IgD-negative memory B cell (primary cell): ENCODE data around the gene PRR16. TPM values are rescaled to one million over a fixed set of nuclear protein-coding genes. Genes with fewer than 3 reads are reported as not detected.

Experiments
- H3K27ac Mint-ChIP-seq, 3 donors: one replicate each; pipeline ENCODE4 v1.8.0; 2020 to 2022; ENCODE audit warnings: mild to moderate bottlenecking in 3 of 3, mixed read lengths in 3 of 3, moderate library complexity in 1 of 3
- H3K27me3 Mint-ChIP-seq: one replicate; pipeline ENCODE4 v1.8.0; 2021; ENCODE audit warnings: mixed read lengths
- H3K36me3 Mint-ChIP-seq: one replicate; pipeline ENCODE4 v1.8.0; 2020; ENCODE audit warnings: mild to moderate bottlenecking, mixed read lengths
- H3K4me1 Mint-ChIP-seq, 3 donors: one replicate each; pipeline ENCODE4 v1.8.0; 2020 to 2022; ENCODE audit warnings: mixed read lengths in 3 of 3, mild to moderate bottlenecking in 1 of 3
- H3K4me3 Mint-ChIP-seq, 4 donors: one replicate each; pipeline ENCODE4 v1.8.0; 2020 to 2022; ENCODE audit warnings: mild to moderate bottlenecking in 4 of 4, mixed read lengths in 4 of 4, moderate library complexity in 3 of 4
- H3K9me3 Mint-ChIP-seq, 3 donors: one replicate each; pipeline ENCODE4 v1.8.0; 2020 to 2021; ENCODE audit warnings: mixed read lengths in 3 of 3, mild to moderate bottlenecking in 1 of 3
- polyA plus RNA-seq: library from polyadenylated mRNA; unstranded; fragments of 300-500 nt; fragmentation: Illumina TruSeq; gene quantifications from one replicate; pipeline ENCODE4 v1.2.3, GENCODE V29; 2021

Gene PRR16
- polyA plus RNA-seq, 1 donor from 2014 or later, result not detected

- Mint-ChIP-seq H3K36me3 (no peaks in the 10 kb centered on the region), H3K27ac (no peak overlapping the region), H3K4me1 (no peaks in the 10 kb centered on the region), H3K4me3 (no peak overlapping the region), H3K9me3 (peaks cover 0 to 2% (median 0%) of the 10 kb centered on the region in 3 donors), H3K27me3 (no peaks in the 10 kb centered on the region)
Observed at GRCh38 chr5:120517607-120518252, 53.6 kb downstream of the PRR16 start.

GRCh38 chr5:120518581-120518980, 54.5 kb downstream of the PRR16 start:
- H3K9me3 Mint-ChIP-seq, result peaks cover 0 to 2% (median 0%) of the 10 kb centered on the region in 3 donors
- no peaks in the 10 kb centered on the region for H3K4me1 Mint-ChIP-seq
- H3K4me3 Mint-ChIP-seq, result no peak overlapping the region
- no peaks in the 10 kb centered on the region for H3K27me3 Mint-ChIP-seq
- no peaks in the 10 kb centered on the region for H3K36me3 Mint-ChIP-seq
- H3K27ac Mint-ChIP-seq, result no peak overlapping the region

- no peaks in the 10 kb centered on the region for H3K36me3 Mint-ChIP-seq
- H3K27ac Mint-ChIP-seq, result no peak overlapping the region
- H3K27me3 Mint-ChIP-seq, result no peaks in the 10 kb centered on the region
- H3K4me3 Mint-ChIP-seq, result no peak overlapping the region
- no peaks in the 10 kb centered on the region for H3K4me1 Mint-ChIP-seq
- H3K9me3 Mint-ChIP-seq, result no peaks in the 10 kb centered on the region
Observed at GRCh38 chr5:120527251-120527650, 63.2 kb downstream of the PRR16 start.

- H3K27ac Mint-ChIP-seq, result no peak overlapping the region
- H3K27me3 Mint-ChIP-seq, result no peaks in the 10 kb centered on the region
- no peaks in the 10 kb centered on the region for H3K4me1 Mint-ChIP-seq
- no peaks in the 10 kb centered on the region for H3K36me3 Mint-ChIP-seq
- H3K4me3 Mint-ChIP-seq, result no peak overlapping the region
- no peaks in the 10 kb centered on the region for H3K9me3 Mint-ChIP-seq
Observed at GRCh38 chr5:120528609-120529008, 64.5 kb downstream of the PRR16 start.

GRCh38 chr5:120529386-120529785, 65.3 kb downstream of the PRR16 start:
- Mint-ChIP-seq H3K27me3 (no peaks in the 10 kb centered on the region), H3K36me3 (no peaks in the 10 kb centered on the region), H3K4me1 (no peaks in the 10 kb centered on the region), H3K9me3 (no peaks in the 10 kb centered on the region), H3K4me3 (no peak overlapping the region), H3K27ac (no peak overlapping the region)

- H3K27me3 Mint-ChIP-seq, result no peaks in the 10 kb centered on the region
- no peaks in the 10 kb centered on the region for H3K4me1 Mint-ChIP-seq
- no peak overlapping the region for H3K27ac Mint-ChIP-seq
- H3K9me3 Mint-ChIP-seq, result no peaks in the 10 kb centered on the region
- H3K36me3 Mint-ChIP-seq, result no peaks in the 10 kb centered on the region
- H3K4me3 Mint-ChIP-seq, result no peak overlapping the region
Observed at GRCh38 chr5:120531215-120531614, 67.1 kb downstream of the PRR16 start.

GRCh38 chr5:120532835-120533234, 68.7 kb downstream of the PRR16 start:
- Mint-ChIP-seq H3K4me1 (no peaks in the 10 kb centered on the region), H3K27me3 (no peaks in the 10 kb centered on the region), H3K9me3 (no peaks in the 10 kb centered on the region), H3K4me3 (no peak overlapping the region), H3K27ac (no peak overlapping the region), H3K36me3 (no peaks in the 10 kb centered on the region)

- Mint-ChIP-seq H3K4me3 (no peak overlapping the region), H3K36me3 (no peaks in the 10 kb centered on the region), H3K9me3 (no peaks in the 10 kb centered on the region), H3K4me1 (no peaks in the 10 kb centered on the region), H3K27me3 (no peaks in the 10 kb centered on the region), H3K27ac (no peak overlapping the region)
Observed at GRCh38 chr5:120533581-120533980, 69.5 kb downstream of the PRR16 start.

GRCh38 chr5:120535900-120536299, 71.8 kb downstream of the PRR16 start:
- H3K4me3 Mint-ChIP-seq, result no peak overlapping the region
- no peaks in the 10 kb centered on the region for H3K4me1 Mint-ChIP-seq
- H3K36me3 Mint-ChIP-seq, result no peaks in the 10 kb centered on the region
- no peak overlapping the region for H3K27ac Mint-ChIP-seq
- H3K9me3 Mint-ChIP-seq, result peaks cover 0 to 2% (median 0%) of the 10 kb centered on the region in 3 donors
- H3K27me3 Mint-ChIP-seq, result no peaks in the 10 kb centered on the region

- Mint-ChIP-seq H3K4me1 (no peaks in the 10 kb centered on the region), H3K4me3 (no peak overlapping the region), H3K27me3 (no peaks in the 10 kb centered on the region), H3K27ac (no peak overlapping the region), H3K9me3 (peaks cover 0 to 2% (median 0%) of the 10 kb centered on the region in 3 donors), H3K36me3 (no peaks in the 10 kb centered on the region)
Observed at GRCh38 chr5:120538149-120538548, 74.0 kb downstream of the PRR16 start.

GRCh38 chr5:120538644-120539043, 74.5 kb downstream of the PRR16 start:
- H3K36me3 Mint-ChIP-seq, result no peaks in the 10 kb centered on the region
- H3K4me3 Mint-ChIP-seq, result no peak overlapping the region
- no peaks in the 10 kb centered on the region for H3K27me3 Mint-ChIP-seq
- peaks cover 0 to 2% (median 0%) of the 10 kb centered on the region in 3 donors for H3K9me3 Mint-ChIP-seq
- H3K27ac Mint-ChIP-seq, result no peak overlapping the region
- H3K4me1 Mint-ChIP-seq, result no peaks in the 10 kb centered on the region

GRCh38 chr5:120539471-120539870, 75.4 kb downstream of the PRR16 start:
- Mint-ChIP-seq H3K4me3 (no peak overlapping the region), H3K36me3 (no peaks in the 10 kb centered on the region), H3K9me3 (peaks cover 0 to 2% (median 0%) of the 10 kb centered on the region in 3 donors), H3K27me3 (no peaks in the 10 kb centered on the region), H3K27ac (no peak overlapping the region), H3K4me1 (no peaks in the 10 kb centered on the region)

- Mint-ChIP-seq H3K27me3 (no peaks in the 10 kb centered on the region), H3K4me1 (no peaks in the 10 kb centered on the region), H3K36me3 (no peaks in the 10 kb centered on the region), H3K27ac (no peak overlapping the region), H3K4me3 (no peak overlapping the region), H3K9me3 (peaks cover 0 to 2% (median 0%) of the 10 kb centered on the region in 3 donors)
Observed at GRCh38 chr5:120540097-120540496, 76.0 kb downstream of the PRR16 start.

- Mint-ChIP-seq H3K4me1 (no peaks in the 10 kb centered on the region), H3K4me3 (no peak overlapping the region), H3K9me3 (peaks cover 0 to 2% (median 0%) of the 10 kb centered on the region in 3 donors), H3K27me3 (no peaks in the 10 kb centered on the region), H3K27ac (no peak overlapping the region), H3K36me3 (no peaks in the 10 kb centered on the region)
Observed at GRCh38 chr5:120544043-120544442, 79.9 kb downstream of the PRR16 start.

- H3K36me3 Mint-ChIP-seq, result no peaks in the 10 kb centered on the region
- peaks cover 0 to 2% (median 0%) of the 10 kb centered on the region in 3 donors for H3K9me3 Mint-ChIP-seq
- no peak overlapping the region for H3K27ac Mint-ChIP-seq
- H3K4me3 Mint-ChIP-seq, result no peak overlapping the region
- H3K4me1 Mint-ChIP-seq, result no peaks in the 10 kb centered on the region
- H3K27me3 Mint-ChIP-seq, result no peaks in the 10 kb centered on the region
Observed at GRCh38 chr5:120545007-120545406, 80.9 kb downstream of the PRR16 start.

GRCh38 chr5:120545951-120546350, 81.9 kb downstream of the PRR16 start:
- H3K4me3 Mint-ChIP-seq, result no peak overlapping the region
- H3K9me3 Mint-ChIP-seq, result no peaks in the 10 kb centered on the region
- H3K36me3 Mint-ChIP-seq, result no peaks in the 10 kb centered on the region
- H3K27ac Mint-ChIP-seq, result no peak overlapping the region
- H3K27me3 Mint-ChIP-seq, result no peaks in the 10 kb centered on the region
- no peaks in the 10 kb centered on the region for H3K4me1 Mint-ChIP-seq
